H9 (cell line): ENCODE measurements around the gene SLC5A1. TPM values are rescaled to one million over a fixed set of nuclear protein-coding genes. Genes with fewer than 3 reads are reported as not detected.

Experiments
- DNase-seq: peaks from one replicate; pipeline ENCODE4 v3.0.0-alpha.2; 2017
- H2AFZ ChIP-seq: one replicate; pipeline ENCODE4 v1.6.1; 2013; ENCODE audit warnings: mild to moderate bottlenecking, low read length, control low read depth, moderate library complexity
- H2AK5ac ChIP-seq: 2 replicates; pipeline ENCODE4 v1.6.1; 2013; ENCODE audit warnings: low read length, control low read depth, mixed read lengths; ENCODE audit not compliant: insufficient read length
- H2BK120ac ChIP-seq: one replicate; pipeline ENCODE4 v1.6.1; 2013; ENCODE audit warnings: low read depth, mild to moderate bottlenecking, low read length, control low read depth, inconsistent platforms; ENCODE audit not compliant: poor library complexity, severe bottlenecking
- H2BK12ac ChIP-seq: 2 replicates; pipeline ENCODE4 v1.6.1; 2013; ENCODE audit warnings: low read length, control low read depth, mixed read lengths, low read depth; ENCODE audit not compliant: insufficient read length
- H2BK15ac ChIP-seq: 2 replicates; pipeline ENCODE4 v1.6.1; 2013; ENCODE audit warnings: low read depth, low read length, control low read depth
- H2BK20ac ChIP-seq: one replicate; pipeline ENCODE4 v1.6.1; 2013; ENCODE audit warnings: low read depth, mild to moderate bottlenecking, low read length, control low read depth, inconsistent platforms; ENCODE audit not compliant: poor library complexity, severe bottlenecking
- H2BK5ac ChIP-seq: 2 replicates; pipeline ENCODE4 v1.6.1; 2013; ENCODE audit warnings: low read length, control low read depth, mixed read lengths; ENCODE audit not compliant: insufficient read length
- H3K14ac ChIP-seq: 2 replicates; pipeline ENCODE4 v1.6.1; 2013; ENCODE audit warnings: low read length, control low read depth; ENCODE audit not compliant: insufficient read depth
- H3K18ac ChIP-seq: 2 replicates; pipeline ENCODE4 v1.6.1; 2013; ENCODE audit warnings: low read depth, mild to moderate bottlenecking, mixed read lengths, low read length, control low read depth; ENCODE audit not compliant: insufficient read length
- H3K23ac ChIP-seq: 2 replicates; pipeline ENCODE4 v1.6.1; 2013; ENCODE audit warnings: low read length, control low read depth, mixed read lengths, low read depth; ENCODE audit not compliant: insufficient read length
- H3K23me2 ChIP-seq: 2 replicates; pipeline ENCODE4 v1.6.1; 2013; ENCODE audit warnings: low read depth, mild to moderate bottlenecking, mixed read lengths, low read length, control low read depth; ENCODE audit not compliant: insufficient read length, poor library complexity, severe bottlenecking
- H3K27ac ChIP-seq: 2 replicates; pipeline ENCODE4 v1.5.1; 2013; ENCODE audit warnings: low read length, control low read depth, mixed read lengths, low read depth; ENCODE audit not compliant: insufficient read length
- H3K27me3 ChIP-seq: 2 replicates; pipeline ENCODE4 v1.6.1; 2013; ENCODE audit warnings: low read length, control low read depth, inconsistent platforms; ENCODE audit not compliant: insufficient read depth
- H3K4ac ChIP-seq: 2 replicates; pipeline ENCODE4 v1.6.1; 2013; ENCODE audit warnings: low read depth, mild to moderate bottlenecking, control low read depth, inconsistent platforms, low read length, moderate library complexity
- H3K4me1 ChIP-seq: 2 replicates; pipeline ENCODE4 v1.6.1; 2013; ENCODE audit warnings: low read length, control low read depth, inconsistent platforms; ENCODE audit not compliant: insufficient read depth
- H3K4me2 ChIP-seq: 2 replicates; pipeline ENCODE4 v1.6.1; 2013; ENCODE audit warnings: low read length, control low read depth, mixed read lengths; ENCODE audit not compliant: insufficient read length, insufficient read depth
- H3K56ac ChIP-seq: 2 replicates; pipeline ENCODE4 v1.6.1; 2013; ENCODE audit warnings: low read depth, mild to moderate bottlenecking, mixed read lengths, low read length, control low read depth; ENCODE audit not compliant: insufficient read length
- H3K79me1 ChIP-seq: 2 replicates; pipeline ENCODE4 v1.6.1; 2013; ENCODE audit warnings: low read depth, mild to moderate bottlenecking, moderate library complexity, low read length, control low read depth, inconsistent platforms; ENCODE audit not compliant: insufficient read depth, poor library complexity, severe bottlenecking
- H3K79me2 ChIP-seq: 2 replicates; pipeline ENCODE4 v1.6.1; 2013; ENCODE audit warnings: low read length, control low read depth, inconsistent platforms; ENCODE audit not compliant: insufficient read depth
- H3K9ac ChIP-seq: 2 replicates; pipeline ENCODE4 v1.6.1; 2013; ENCODE audit warnings: low read length, control low read depth, mixed read lengths; ENCODE audit not compliant: insufficient read length; ENCODE audit errors: extremely low read depth
- H3K9me3 ChIP-seq: one replicate; pipeline ENCODE4 v1.6.1; 2013; ENCODE audit warnings: low read depth, low read length, inconsistent platforms; ENCODE audit not compliant: control insufficient read depth
- H3T11ph ChIP-seq: one replicate; pipeline ENCODE4 v1.6.1; 2013; ENCODE audit warnings: mild to moderate bottlenecking, low read length, control low read depth, inconsistent platforms
- H4K20me1 ChIP-seq: one replicate; pipeline ENCODE4 v1.6.1; 2013; ENCODE audit not compliant: control insufficient read depth, insufficient read length, insufficient read depth
- H4K5ac ChIP-seq: 2 replicates; pipeline ENCODE4 v1.6.1; 2013; ENCODE audit warnings: low read depth, mild to moderate bottlenecking, mixed read lengths, low read length, control low read depth; ENCODE audit not compliant: insufficient read length
- H4K8ac ChIP-seq: replicated peaks from 2 replicates; pipeline ENCODE4 v1.6.1; 2013; ENCODE audit warnings: low read length, control low read depth, mixed read lengths, low read depth; ENCODE audit not compliant: insufficient read length
- H4K91ac ChIP-seq: 2 replicates; pipeline ENCODE4 v1.6.1; 2013; ENCODE audit warnings: low read depth, mild to moderate bottlenecking, moderate library complexity, mixed read lengths, low read length, control low read depth; ENCODE audit not compliant: insufficient read length
- H3K27ac Mint-ChIP-seq, 3 experiments: 2 replicates in 2 of 3; 3 replicates in 1 of 3; pipeline ENCODE4 v1.8.0; 2020 to 2021; ENCODE audit warnings: mixed read lengths in 3 of 3, mild to moderate bottlenecking in 1 of 3, moderate library complexity in 1 of 3
- H3K27me3 Mint-ChIP-seq: 2 replicates; pipeline ENCODE4 v1.8.0; 2021; ENCODE audit warnings: low read depth, mild to moderate bottlenecking, moderate library complexity, mixed read lengths
- H3K36me3 Mint-ChIP-seq, 3 experiments: 2 replicates in 2 of 3; 3 replicates in 1 of 3; pipeline ENCODE4 v1.8.0; 2020 to 2021; ENCODE audit warnings: low read depth in 3 of 3, mixed read lengths in 3 of 3; ENCODE audit not compliant: insufficient read depth in 1 of 3
- H3K4me1 Mint-ChIP-seq, 2 experiments: 2 replicates each; pipeline ENCODE4 v1.8.0; 2020; ENCODE audit warnings: mixed read lengths in 2 of 2
- H3K4me3 Mint-ChIP-seq, 2 experiments: 2 replicates in 1 of 2; 3 replicates in 1 of 2; pipeline ENCODE4 v1.8.0; 2020 to 2021; ENCODE audit warnings: mild to moderate bottlenecking in 2 of 2, mixed read lengths in 2 of 2, moderate library complexity in 1 of 2
- H3K9me3 Mint-ChIP-seq, 2 experiments: 2 replicates in 1 of 2; 3 replicates in 1 of 2; pipeline ENCODE4 v1.8.0; 2020; ENCODE audit warnings: mild to moderate bottlenecking in 2 of 2, mixed read lengths in 2 of 2, moderate library complexity in 1 of 2
- WGBS: extraction: QIAGEN DNeasy Blood & Tissue Kit; methylation state at CpG from one replicate; pipeline ENCODE4 v1.1.7; 2013; ENCODE audit warnings: missing lambda C conversion rate, low lambda C conversion rate, mixed read lengths; ENCODE audit not compliant: insufficient read length; ENCODE audit errors: extremely low coverage; 5-methylcytosine and 5-hydroxymethylcytosine counted together
- total RNA-seq: library from RNA; stranded (reverse); gene quantifications from 2 replicates; pipeline ENCODE4 v1.2.1, GENCODE V29; 2021
- TF ChIP-seq, protein P1 (sequence below): fragments of 200-600 bp; sonication (generic); conservative IDR thresholded peaks from 3 replicates; pipeline ENCODE4 v1.8.0; 2021; ENCODE audit warnings: antibody characterized with exemption, mild to moderate bottlenecking

SLC5A1 gene
- total RNA-seq, 1 experiment from 2014 or later = not detected

DNA sequence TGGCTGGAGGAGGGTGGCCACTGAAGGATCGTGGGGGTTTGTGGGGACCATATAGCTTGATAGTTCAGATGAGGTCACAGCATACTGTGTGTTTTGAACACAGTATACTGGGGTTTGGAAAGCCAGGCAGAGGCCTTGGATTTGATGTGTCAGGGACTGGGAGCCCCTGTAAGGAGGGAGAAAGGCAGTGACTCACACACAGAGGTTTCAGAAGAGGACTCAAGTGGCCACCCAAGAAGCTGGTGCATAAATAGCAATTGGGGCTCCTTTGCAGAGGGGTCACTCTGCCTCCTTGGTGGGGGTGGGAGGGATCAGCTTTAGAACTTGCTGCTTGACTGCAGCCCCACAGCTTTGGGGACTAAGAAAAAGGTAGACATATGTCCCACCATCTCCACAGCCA lies 39.3 kb downstream of the SLC5A1 start:
- Histone ChIP-seq H3K4me2 (no peak overlapping the region), H4K20me1 (no peaks in the 10 kb centered on the region), H3K56ac (no peak overlapping the region), H3T11ph (no peak overlapping the region), H3K79me1 (no peaks in the 10 kb centered on the region), H3K18ac (no peak overlapping the region), H3K27ac (no peak overlapping the region), H3K9ac (no peak overlapping the region), H3K14ac (no peak overlapping the region), H2BK120ac (no peak overlapping the region), H3K79me2 (no peaks in the 10 kb centered on the region), H2BK5ac (no peak overlapping the region), H4K91ac (no peak overlapping the region), H3K4me1 (no peaks in the 10 kb centered on the region), H2AFZ (no peak overlapping the region), H3K27me3 (no peaks in the 10 kb centered on the region), H3K4ac (no peak overlapping the region), H2AK5ac (no peak overlapping the region), H3K23me2 (no peaks in the 10 kb centered on the region), H2BK15ac (no peak overlapping the region), H2BK20ac (no peak overlapping the region), H4K8ac (no peak overlapping the region), H3K9me3 (no peaks in the 10 kb centered on the region), H4K5ac (no peak overlapping the region), H3K23ac (no peak overlapping the region), H2BK12ac (no peak overlapping the region)
- WGBS = no CpG with 5 or more reads among the region's 1 CpG
- no peak overlapping the region for H3K4me3 Mint-ChIP-seq
- H3K4me1 Mint-ChIP-seq = peaks cover 3 to 7% of the 10 kb centered on the region in 2 experiments; a peak in 2 of 4 replicates
- no peaks in the 10 kb centered on the region for H3K36me3 Mint-ChIP-seq
- DNase-seq = no peak
- H3K27ac Mint-ChIP-seq = no peak overlapping the region
- H3K27me3 Mint-ChIP-seq = peaks cover 35% of the 10 kb centered on the region
- TF ChIP-seq, protein P1, sequence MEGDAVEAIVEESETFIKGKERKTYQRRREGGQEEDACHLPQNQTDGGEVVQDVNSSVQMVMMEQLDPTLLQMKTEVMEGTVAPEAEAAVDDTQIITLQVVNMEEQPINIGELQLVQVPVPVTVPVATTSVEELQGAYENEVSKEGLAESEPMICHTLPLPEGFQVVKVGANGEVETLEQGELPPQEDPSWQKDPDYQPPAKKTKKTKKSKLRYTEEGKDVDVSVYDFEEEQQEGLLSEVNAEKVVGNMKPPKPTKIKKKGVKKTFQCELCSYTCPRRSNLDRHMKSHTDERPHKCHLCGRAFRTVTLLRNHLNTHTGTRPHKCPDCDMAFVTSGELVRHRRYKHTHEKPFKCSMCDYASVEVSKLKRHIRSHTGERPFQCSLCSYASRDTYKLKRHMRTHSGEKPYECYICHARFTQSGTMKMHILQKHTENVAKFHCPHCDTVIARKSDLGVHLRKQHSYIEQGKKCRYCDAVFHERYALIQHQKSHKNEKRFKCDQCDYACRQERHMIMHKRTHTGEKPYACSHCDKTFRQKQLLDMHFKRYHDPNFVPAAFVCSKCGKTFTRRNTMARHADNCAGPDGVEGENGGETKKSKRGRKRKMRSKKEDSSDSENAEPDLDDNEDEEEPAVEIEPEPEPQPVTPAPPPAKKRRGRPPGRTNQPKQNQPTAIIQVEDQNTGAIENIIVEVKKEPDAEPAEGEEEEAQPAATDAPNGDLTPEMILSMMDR = no peak
- no peaks in the 10 kb centered on the region; a peak in 1 of 5 replicates for H3K9me3 Mint-ChIP-seq
